ENCODE results near the gene SRPX.

The SRPX gene

GRCh38 chrX:38165023-38165422, 55.6 kb downstream of the SRPX start:
- no peak overlapping the region for H3K9ac ChIP-seq

GRCh38 chrX:38163193-38163592, 57.5 kb downstream of the SRPX start:
- Histone ChIP-seq H3K27ac (no peak overlapping the region), H3K4me2 (ENCODE audit: low read length) (no peak overlapping the region), H2AFZ (no peak overlapping the region), H3K9ac (no peak overlapping the region), H3K4me3 (ENCODE audit: low read depth, low read length) (no peak overlapping the region), H3K27me3 (ENCODE audit: control insufficient read depth, insufficient read depth, low read length) (no peaks in the 10 kb centered on the region), H3K79me2 (no peaks in the 10 kb centered on the region), H3K9me3 (ENCODE audit: control insufficient read depth, low read length) (no peaks in the 10 kb centered on the region), H3K36me3 (ENCODE audit: control insufficient read depth, insufficient read depth, low read length) (no peaks in the 10 kb centered on the region), H3K4me1 (no peaks in the 10 kb centered on the region)
- TF ChIP-seq, protein P1, sequence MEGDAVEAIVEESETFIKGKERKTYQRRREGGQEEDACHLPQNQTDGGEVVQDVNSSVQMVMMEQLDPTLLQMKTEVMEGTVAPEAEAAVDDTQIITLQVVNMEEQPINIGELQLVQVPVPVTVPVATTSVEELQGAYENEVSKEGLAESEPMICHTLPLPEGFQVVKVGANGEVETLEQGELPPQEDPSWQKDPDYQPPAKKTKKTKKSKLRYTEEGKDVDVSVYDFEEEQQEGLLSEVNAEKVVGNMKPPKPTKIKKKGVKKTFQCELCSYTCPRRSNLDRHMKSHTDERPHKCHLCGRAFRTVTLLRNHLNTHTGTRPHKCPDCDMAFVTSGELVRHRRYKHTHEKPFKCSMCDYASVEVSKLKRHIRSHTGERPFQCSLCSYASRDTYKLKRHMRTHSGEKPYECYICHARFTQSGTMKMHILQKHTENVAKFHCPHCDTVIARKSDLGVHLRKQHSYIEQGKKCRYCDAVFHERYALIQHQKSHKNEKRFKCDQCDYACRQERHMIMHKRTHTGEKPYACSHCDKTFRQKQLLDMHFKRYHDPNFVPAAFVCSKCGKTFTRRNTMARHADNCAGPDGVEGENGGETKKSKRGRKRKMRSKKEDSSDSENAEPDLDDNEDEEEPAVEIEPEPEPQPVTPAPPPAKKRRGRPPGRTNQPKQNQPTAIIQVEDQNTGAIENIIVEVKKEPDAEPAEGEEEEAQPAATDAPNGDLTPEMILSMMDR (IDR thresholded peaks at IDR 0.05), result no peak

More at GRCh38 chrX:38165023-38165422, 55.6 kb downstream of the SRPX start:
- Histone ChIP-seq H3K4me3 (ENCODE audit: low read depth, low read length) (no peak overlapping the region), H3K27me3 (ENCODE audit: control insufficient read depth, insufficient read depth, low read length) (no peaks in the 10 kb centered on the region), H3K27ac (no peak overlapping the region), H3K36me3 (ENCODE audit: control insufficient read depth, insufficient read depth, low read length) (no peaks in the 10 kb centered on the region), H2AFZ (no peak overlapping the region), H3K4me2 (ENCODE audit: low read length) (no peak overlapping the region), H3K4me1 (no peaks in the 10 kb centered on the region), H3K79me2 (no peaks in the 10 kb centered on the region), H3K9me3 (ENCODE audit: control insufficient read depth, low read length) (no peaks in the 10 kb centered on the region)
- TF ChIP-seq, protein P1 (IDR thresholded peaks at IDR 0.05), result no peak

- Histone ChIP-seq H3K4me1 (no peaks in the 10 kb centered on the region), H2AFZ (no peak overlapping the region), H3K27ac (no peak overlapping the region), H3K4me3 (ENCODE audit: low read depth, low read length) (no peak overlapping the region), H3K9ac (no peak overlapping the region), H3K36me3 (ENCODE audit: control insufficient read depth, insufficient read depth, low read length) (no peaks in the 10 kb centered on the region), H3K79me2 (no peaks in the 10 kb centered on the region), H3K9me3 (ENCODE audit: control insufficient read depth, low read length) (no peaks in the 10 kb centered on the region), H3K27me3 (ENCODE audit: control insufficient read depth, insufficient read depth, low read length) (no peaks in the 10 kb centered on the region), H3K4me2 (ENCODE audit: low read length) (no peak overlapping the region)
- TF ChIP-seq, protein P1 (IDR thresholded peaks at IDR 0.05), result no peak
Observed at GRCh38 chrX:38156838-38157237, 63.8 kb downstream of the SRPX start.

- no peak overlapping the region for H3K27ac ChIP-seq
Observed at GRCh38 chrX:38154818-38155217, 65.9 kb downstream of the SRPX start.

DNA sequence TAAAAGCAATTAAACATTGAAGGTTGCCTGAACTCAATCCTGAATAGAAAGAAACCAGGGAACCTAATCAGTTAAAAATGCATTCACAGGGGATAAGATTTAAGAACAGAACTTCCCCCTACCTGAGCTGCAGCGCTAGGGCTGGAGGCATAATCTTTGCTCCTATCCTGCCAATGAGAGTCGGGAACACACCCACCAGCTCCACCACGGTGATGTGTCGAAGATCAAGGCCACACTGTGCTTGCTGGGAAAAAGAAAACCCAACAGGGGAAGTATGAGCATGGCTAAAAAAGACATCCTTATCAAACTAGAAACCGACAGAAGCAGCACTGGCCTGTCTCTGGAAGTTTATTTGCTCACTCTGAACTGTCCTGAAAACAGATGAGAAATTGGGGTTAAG, 66.3 kb downstream of the SRPX start:
- TF ChIP-seq, protein P1 (IDR thresholded peaks at IDR 0.05), result no peak
- Histone ChIP-seq H3K4me2 (ENCODE audit: low read length) (no peak overlapping the region), H3K79me2 (no peaks in the 10 kb centered on the region), H3K36me3 (ENCODE audit: control insufficient read depth, insufficient read depth, low read length) (no peaks in the 10 kb centered on the region), H3K9me3 (ENCODE audit: control insufficient read depth, low read length) (no peaks in the 10 kb centered on the region), H3K4me1 (no peaks in the 10 kb centered on the region), H3K27me3 (ENCODE audit: control insufficient read depth, insufficient read depth, low read length) (no peaks in the 10 kb centered on the region), H3K4me3 (ENCODE audit: low read depth, low read length) (no peak overlapping the region), H2AFZ (no peak overlapping the region), H3K9ac (no peak overlapping the region), H3K27ac (no peak overlapping the region)

More at GRCh38 chrX:38154818-38155217, 65.9 kb downstream of the SRPX start:
- Histone ChIP-seq H3K4me1 (no peaks in the 10 kb centered on the region), H3K36me3 (ENCODE audit: control insufficient read depth, insufficient read depth, low read length) (no peaks in the 10 kb centered on the region), H3K9ac (no peak overlapping the region), H3K9me3 (ENCODE audit: control insufficient read depth, low read length) (no peaks in the 10 kb centered on the region), H3K79me2 (no peaks in the 10 kb centered on the region), H3K4me3 (ENCODE audit: low read depth, low read length) (no peak overlapping the region), H3K27me3 (ENCODE audit: control insufficient read depth, insufficient read depth, low read length) (no peaks in the 10 kb centered on the region), H2AFZ (no peak overlapping the region), H3K4me2 (ENCODE audit: low read length) (no peak overlapping the region)
- TF ChIP-seq, protein P1 (IDR thresholded peaks at IDR 0.05), result no peak

Measured in parathyroid adenoma (tissue), 2 donors.